ENCODE results near the gene RPP40. TPM values are rescaled to one million over a fixed set of nuclear protein-coding genes. Genes with fewer than 3 reads are reported as not detected.
A peak's percentile ranks its signal among the peaks of the same experiment; 100 is the strongest.
"Not testable (repeated sequence)": the region's sequence is repeated elsewhere in the genome, so short reads cannot be mapped to it uniquely, and the experiment has no call there.

Gene RPP40
- total RNA-seq, 4 donors from 2014 or later = 12.3 to 24.9 (median 16.1) TPM

DNA sequence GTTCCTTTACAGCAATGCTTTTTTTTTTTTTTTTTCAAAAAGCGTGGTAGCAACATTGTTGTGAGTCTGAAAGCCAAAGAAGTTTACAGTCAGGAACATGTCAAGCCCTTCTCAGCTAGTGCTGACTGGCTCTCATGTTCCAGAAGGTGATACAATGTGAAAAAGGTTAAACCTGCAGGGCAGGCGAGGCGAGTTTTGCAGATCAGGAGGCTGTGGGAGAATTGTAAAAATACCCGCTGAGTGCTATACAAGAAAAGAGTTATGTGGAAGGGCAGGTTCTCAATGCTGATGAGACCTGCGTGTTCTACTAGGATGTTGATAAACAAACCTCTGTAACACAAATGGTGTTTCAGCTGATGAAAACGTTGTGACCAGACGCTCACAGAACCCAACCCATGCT, 30.9 kb upstream of the RPP40 start:
- H3K9me3 ChIP-seq = no peaks in the 10 kb centered on the region
- H3K27ac ChIP-seq = peak overlapping the region in 3 of 4 donors; percentile 78 to 87 (median 84)
- H3K4me1 ChIP-seq = peaks cover 7 to 53% (median 12%) of the 10 kb centered on the region in 3 donors
- no peak overlapping the region for H3K4me3 ChIP-seq
- DNase-seq = no peak
- TF ChIP-seq, protein P1, sequence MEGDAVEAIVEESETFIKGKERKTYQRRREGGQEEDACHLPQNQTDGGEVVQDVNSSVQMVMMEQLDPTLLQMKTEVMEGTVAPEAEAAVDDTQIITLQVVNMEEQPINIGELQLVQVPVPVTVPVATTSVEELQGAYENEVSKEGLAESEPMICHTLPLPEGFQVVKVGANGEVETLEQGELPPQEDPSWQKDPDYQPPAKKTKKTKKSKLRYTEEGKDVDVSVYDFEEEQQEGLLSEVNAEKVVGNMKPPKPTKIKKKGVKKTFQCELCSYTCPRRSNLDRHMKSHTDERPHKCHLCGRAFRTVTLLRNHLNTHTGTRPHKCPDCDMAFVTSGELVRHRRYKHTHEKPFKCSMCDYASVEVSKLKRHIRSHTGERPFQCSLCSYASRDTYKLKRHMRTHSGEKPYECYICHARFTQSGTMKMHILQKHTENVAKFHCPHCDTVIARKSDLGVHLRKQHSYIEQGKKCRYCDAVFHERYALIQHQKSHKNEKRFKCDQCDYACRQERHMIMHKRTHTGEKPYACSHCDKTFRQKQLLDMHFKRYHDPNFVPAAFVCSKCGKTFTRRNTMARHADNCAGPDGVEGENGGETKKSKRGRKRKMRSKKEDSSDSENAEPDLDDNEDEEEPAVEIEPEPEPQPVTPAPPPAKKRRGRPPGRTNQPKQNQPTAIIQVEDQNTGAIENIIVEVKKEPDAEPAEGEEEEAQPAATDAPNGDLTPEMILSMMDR (IDR thresholded peaks at IDR 0.05) = no peak
- no peak for TF ChIP-seq POLR2A (IDR thresholded peaks at IDR 0.05)
- no peaks in the 10 kb centered on the region for H3K27me3 ChIP-seq
- intact Hi-C loops (cut with DNase I) = no loop called here
- no peaks in the 10 kb centered on the region for H3K36me3 ChIP-seq
- 55 to 61% methylated on average over 6 of the region's 7 CpGs for WGBS, 2 donors

DNA sequence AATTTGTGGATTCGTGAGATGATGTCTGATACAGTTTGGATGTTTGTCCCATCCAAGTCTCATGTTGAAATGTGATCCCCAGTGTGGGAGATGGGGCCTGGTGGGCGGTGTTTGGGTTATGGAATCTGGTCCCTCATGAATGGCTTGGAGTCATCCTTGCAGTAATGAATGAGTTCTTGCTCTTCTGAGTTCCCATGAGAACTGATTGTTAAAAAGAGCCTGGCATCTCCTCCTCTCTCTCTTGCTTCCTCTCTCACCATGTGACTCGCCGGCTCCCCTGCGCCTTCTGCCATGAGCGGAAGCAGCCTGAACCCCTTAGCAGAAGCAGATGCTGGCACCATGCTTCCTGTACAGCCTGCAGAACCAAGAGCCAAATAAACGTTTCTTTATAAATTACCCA, 30.5 kb upstream of the RPP40 start:
- WGBS, 2 donors = 50 to 54% methylated on average over 6 of the region's 7 CpGs
- Histone ChIP-seq H3K27me3 (no peaks in the 10 kb centered on the region), H3K9me3 (no peaks in the 10 kb centered on the region), H3K4me3 (no peak overlapping the region), H3K27ac (peak overlapping the region; percentile 16 to 87 (median 81)), H3K36me3 (no peaks in the 10 kb centered on the region), H3K4me1 (peaks cover 7 to 53% (median 12%) of the 10 kb centered on the region in 3 donors)
- intact Hi-C loops (cut with DNase I) = no loop called here
- no peak for DNase-seq
- TF ChIP-seq, protein P1 (IDR thresholded peaks at IDR 0.05) = no peak
- TF ChIP-seq POLR2A (IDR thresholded peaks at IDR 0.05) = no peak

DNA sequence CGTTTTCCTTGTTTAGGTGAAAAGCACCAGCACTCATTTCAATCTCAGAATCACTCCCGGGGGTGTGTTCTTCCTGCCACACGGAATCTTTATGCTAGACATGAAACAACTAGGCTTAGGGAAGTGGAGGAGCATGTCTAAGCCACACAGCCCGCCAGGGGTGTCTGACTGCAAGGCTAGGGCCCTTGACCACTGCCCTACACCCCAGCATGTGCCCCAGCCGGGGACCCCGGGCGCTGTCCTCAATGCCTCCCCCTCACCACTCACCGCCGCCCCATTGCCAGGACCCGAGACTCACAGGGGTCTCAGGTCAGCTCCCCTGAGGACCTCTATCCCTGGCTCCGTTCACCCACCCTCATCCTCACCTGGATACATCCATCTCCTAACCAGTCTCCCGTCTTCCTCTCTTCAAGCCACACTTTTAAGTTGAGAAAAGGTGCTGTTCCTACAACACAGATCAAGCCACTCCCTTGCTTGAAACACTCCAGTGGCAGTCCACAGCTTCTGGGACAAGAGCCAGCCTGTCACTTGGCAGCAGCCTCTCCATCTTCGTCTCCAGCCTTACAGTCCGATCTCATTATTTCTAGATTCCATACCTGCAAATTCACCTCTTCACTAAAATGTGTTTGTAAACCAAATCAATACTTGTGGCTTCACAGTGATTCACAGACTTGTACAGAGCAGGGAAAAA, 29.5 kb upstream of the RPP40 start:
- intact Hi-C loops (cut with DNase I); H3K27me3 ChIP-seq; DNase-seq; H3K36me3 ChIP-seq; H3K9me3 ChIP-seq: not testable (repeated sequence)
- WGBS, 2 donors = 13 to 57% methylated on average over 2 to 6 of the region's 14 CpGs
- peak overlapping the region; percentile 31 to 60 (median 48) for H3K4me3 ChIP-seq
- peak overlapping the region in 3 of 4 donors; percentile 78 to 87 (median 84) for H3K27ac ChIP-seq
- peaks cover 7 to 53% (median 12%) of the 10 kb centered on the region in 3 donors for H3K4me1 ChIP-seq

DNA sequence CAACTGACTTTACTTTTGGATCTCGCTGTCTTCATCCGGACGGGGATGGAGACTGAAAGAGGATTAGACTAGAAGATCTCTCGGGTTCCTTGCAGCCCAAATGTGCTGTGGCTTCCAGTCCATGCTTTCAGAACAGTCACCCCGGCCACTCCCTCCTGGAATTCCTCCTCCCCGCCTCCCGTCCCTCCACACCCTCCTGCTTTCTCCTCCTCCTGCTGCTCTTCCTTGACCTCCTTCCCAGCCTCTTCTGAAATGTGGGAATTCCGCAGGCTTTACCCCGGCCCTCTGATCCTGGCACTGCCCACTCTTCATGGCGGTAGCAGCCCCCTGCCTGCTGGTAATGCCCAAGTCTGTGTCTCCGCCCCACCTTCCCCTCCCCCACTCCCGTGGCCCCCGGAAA, 28.9 kb upstream of the RPP40 start:
- DNase-seq; H3K27me3 ChIP-seq; intact Hi-C loops (cut with DNase I); H3K36me3 ChIP-seq; H3K9me3 ChIP-seq: not testable (repeated sequence)
- Histone ChIP-seq H3K27ac (peak overlapping the region in 3 of 4 donors; percentile 78 to 87 (median 84)), H3K4me1 (peaks cover 7 to 53% (median 12%) of the 10 kb centered on the region in 3 donors), H3K4me3 (peak overlapping the region; percentile 31 to 60 (median 48))
- 32 to 37% methylated on average over 11 of the region's 13 CpGs for WGBS, 2 donors

DNA sequence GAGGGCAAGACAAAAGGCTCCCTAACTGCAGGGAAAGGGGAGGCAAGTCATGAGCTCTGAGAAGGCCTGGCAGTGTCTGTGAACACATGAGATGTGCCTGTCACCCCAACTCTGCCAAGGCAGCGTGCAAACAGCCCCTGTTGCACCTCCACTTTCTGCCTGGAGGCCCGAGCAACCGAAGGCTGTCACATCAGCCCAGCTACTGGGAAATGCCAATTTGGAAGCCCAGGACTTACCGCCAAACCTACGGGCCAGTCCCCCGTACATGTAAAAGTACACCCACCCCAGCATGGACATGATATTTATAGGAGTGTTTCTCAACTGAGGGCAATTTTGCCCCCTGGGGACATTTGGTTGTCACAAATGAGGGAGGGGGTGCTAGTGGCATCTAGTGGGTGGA, 27.3 kb upstream of the RPP40 start:
- WGBS, 2 donors = 93 to 100% methylated on average over 1 to 5 of the region's 6 CpGs
- TF ChIP-seq, protein P1 (IDR thresholded peaks at IDR 0.05) = no peak
- TF ChIP-seq POLR2A (IDR thresholded peaks at IDR 0.05) = no peak
- intact Hi-C loops (cut with DNase I) = no loop called here
- Histone ChIP-seq H3K4me1 (peaks cover 7 to 60% (median 12%) of the 10 kb centered on the region in 3 donors), H3K27ac (no peak overlapping the region), H3K9me3 (no peaks in the 10 kb centered on the region), H3K4me3 (no peak overlapping the region), H3K36me3 (no peaks in the 10 kb centered on the region), H3K27me3 (no peaks in the 10 kb centered on the region)
- no peak for DNase-seq

DNA sequence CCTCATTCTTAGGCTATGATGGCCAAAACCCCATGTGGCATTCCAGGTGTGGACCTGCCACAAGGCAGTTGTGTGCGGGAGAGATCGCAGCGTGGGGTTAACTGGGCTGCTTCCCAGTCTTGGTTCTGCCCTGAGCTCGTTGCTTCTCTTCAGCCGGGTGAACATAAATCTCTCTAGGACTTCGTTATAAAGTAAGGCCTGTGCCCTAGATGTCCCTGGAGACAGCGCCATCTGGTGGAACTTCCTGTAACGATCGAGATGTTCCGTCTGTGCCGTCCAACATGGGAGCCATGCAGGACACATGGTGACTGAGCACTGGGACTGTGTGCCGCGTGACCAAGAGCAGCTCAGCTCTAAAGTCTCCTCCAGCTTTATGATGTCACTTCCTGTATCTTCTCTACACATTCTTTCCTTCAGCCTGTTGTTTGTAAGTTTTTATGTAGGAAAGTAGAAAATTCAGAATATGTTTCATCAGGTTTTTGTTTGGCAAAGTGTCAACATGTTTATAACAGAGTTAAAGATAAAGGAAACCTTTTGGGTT, 26.8 kb upstream of the RPP40 start:
- H3K4me3 ChIP-seq = no peak overlapping the region
- H3K9me3 ChIP-seq = no peaks in the 10 kb centered on the region
- WGBS, 2 donors = 38 to 46% methylated on average over 9 to 13 of the region's 13 CpGs
- intact Hi-C loops (cut with DNase I) = no loop called here
- DNase-seq = peak; percentile 13
- TF ChIP-seq, protein P1 (IDR thresholded peaks at IDR 0.05) = peak; percentile 19 to 80 (median 59)
- no peak for TF ChIP-seq POLR2A (IDR thresholded peaks at IDR 0.05)
- H3K36me3 ChIP-seq = no peaks in the 10 kb centered on the region
- no peaks in the 10 kb centered on the region for H3K27me3 ChIP-seq
- H3K4me1 ChIP-seq = peaks cover 10 to 60% (median 12%) of the 10 kb centered on the region in 3 donors
- no peak overlapping the region for H3K27ac ChIP-seq

Data from esophagus squamous epithelium (tissue), 5 donors.